Panc1 (cell line): ENCODE measurements around the gene SORD. TPM values are rescaled to one million over a fixed set of nuclear protein-coding genes. Genes with fewer than 3 reads are reported as not detected.

Source experiments
- ATAC-seq: fragments of 200-7000 bp; cut with Tn5 transposase; 2 replicates; pipeline ENCODE4 v1.9.1; 2020; ENCODE audit warnings: mild to moderate bottlenecking, moderate library complexity
- BruUV-seq: library from RNA; stranded (reverse); fragments of 400-500 nt; replicated peaks from 2 replicates; lab custom pipeline; 2021; lab: Mats Ljungman, UMichigan
- CTCF ChIA-PET: fragments of 300-600 bp; sonication (Branson Sonifier 250); formaldehyde crosslinking; loops from one replicate; lab custom pipeline; 2022; ENCODE audit warnings: antibody characterized with exemption; lab: Charles Lee
- POLR2A ChIA-PET: fragments of 300-600 bp; sonication (Branson Sonifier 250); formaldehyde crosslinking; loops from one replicate; lab custom pipeline; 2022; ENCODE audit warnings: antibody characterized with exemption; lab: Charles Lee
- DNase-seq: peaks from one replicate; pipeline ENCODE4 v3.0.0-alpha.2; 2010; ENCODE audit warnings: low read depth, low spot score
- H3K27ac ChIP-seq: 2 replicates; pipeline ENCODE4 v1.5.1; 2011; ENCODE audit warnings: mild to moderate bottlenecking, low read length, inconsistent platforms
- H3K27me3 ChIP-seq: fragments of 200-500 bp; sonication (Bioruptor generic); 2 replicates; pipeline ENCODE4 v1.6.0; 2014; ENCODE audit warnings: low read length, inconsistent platforms; ENCODE audit not compliant: control insufficient read depth, insufficient read depth
- H3K36me3 ChIP-seq: fragments of 200-500 bp; sonication (Bioruptor generic); 2 replicates; pipeline ENCODE4 v1.5.1; 2014; ENCODE audit warnings: inconsistent platforms, mild to moderate bottlenecking, low read length, moderate library complexity; ENCODE audit not compliant: control insufficient read depth, insufficient read depth
- H3K4me1 ChIP-seq: 2 replicates; pipeline ENCODE4 v1.5.1; 2011; ENCODE audit warnings: inconsistent platforms, mild to moderate bottlenecking, low read length, moderate library complexity; ENCODE audit not compliant: control insufficient read depth, insufficient read depth
- H3K4me3 ChIP-seq, 2 experiments: 2 replicates each; pipeline ENCODE4 v1.5.1; 2011 to 2012; ENCODE audit warnings: low read depth in 2 of 2, low read length in 2 of 2, mild to moderate bottlenecking in 2 of 2, inconsistent platforms in 1 of 2, moderate library complexity in 1 of 2
- H3K9me3 ChIP-seq: fragments of 200-500 bp; sonication (Bioruptor generic); 2 replicates; pipeline ENCODE4 v1.5.1; 2014; ENCODE audit warnings: low read depth, mild to moderate bottlenecking, inconsistent platforms, low read length, moderate library complexity; ENCODE audit not compliant: control insufficient read depth, insufficient read depth
- CTCF ChIP-seq: fragments of 450-650 bp; IDR thresholded peaks from 2 replicates; pipeline ENCODE4 v1.5.1; 2017; ENCODE audit warnings: mild to moderate bottlenecking
- POLR2AphosphoS5 ChIP-seq: IDR thresholded peaks from 2 replicates; pipeline ENCODE4 v1.6.1; 2012; ENCODE audit warnings: mild to moderate bottlenecking, low read depth, low read length, moderate library complexity
- REST ChIP-seq, 2 experiments: IDR thresholded peaks; 2 replicates each; pipeline ENCODE4 v1.6.1; 2011 to 2012; ENCODE audit warnings: low read depth in 2 of 2, control low read depth in 1 of 2, low read length in 1 of 2, mild to moderate bottlenecking in 1 of 2, moderate library complexity in 1 of 2; ENCODE audit not compliant: insufficient read depth in 1 of 2
- SIN3A ChIP-seq: IDR thresholded peaks from 2 replicates; pipeline ENCODE4 v1.6.1; 2012; ENCODE audit warnings: low read depth, mild to moderate bottlenecking, low read length, moderate library complexity, borderline replicate concordance; ENCODE audit not compliant: insufficient read depth
- TCF7L2 ChIP-seq: IDR thresholded peaks from 2 replicates; pipeline ENCODE4 v1.6.1; 2011; ENCODE audit warnings: mild to moderate bottlenecking, low read depth, low read length, inconsistent platforms
- in situ Hi-C: cut with HindIII; loops from 2 replicates; pipeline ENCODE4 v1.10.0; 2016; ENCODE audit warnings: low sequenced_read_pairs, low pct_unique_long_range_greater_than_20kb
- intact Hi-C: fragments of 100-400 bp; cut with micrococcal nuclease; formaldehyde crosslinking; loops from one replicate; pipeline ENCODE4 v1.10.0; 2022; ENCODE audit not compliant: unreplicated experiment
- total RNA-seq: library from RNA; stranded (reverse); gene quantifications from one replicate; pipeline ENCODE4 v1.2.1, GENCODE V29; 2021; ENCODE audit not compliant: unreplicated experiment

Gene SORD
- total RNA-seq, 1 experiment from 2014 or later: 34.0 TPM

GRCh38 chr15:45095661-45096060 lies 72.7 kb downstream of the SORD start:
- Histone ChIP-seq H3K36me3 (no peaks in the 10 kb centered on the region), H3K4me3 (no peak overlapping the region), H3K4me1 (no peaks in the 10 kb centered on the region), H3K27ac (no peak overlapping the region), H3K27me3 (peaks cover 5% of the 10 kb centered on the region), H3K9me3 (no peaks in the 10 kb centered on the region)
- in situ Hi-C loops (no loop called here), intact Hi-C loops (no loop called here)
- no TSS peak for BruUV-seq
- ChIA-PET POLR2A (no interaction called here), CTCF (no interaction called here)
- no peak for DNase-seq
- no peak for ATAC-seq
- no peak for TF ChIP-seq CTCF
- no peak for TF ChIP-seq REST (IDR thresholded peaks at IDR 0.05; ENCODE audit: insufficient read depth in 1 of 2, low read depth in 2 of 2, low read length in 1 of 2)
- no peak for TF ChIP-seq SIN3A
- no peak for TF ChIP-seq TCF7L2
- TF ChIP-seq POLR2AphosphoS5: no peak

- CTCF ChIA-PET: interaction anchor here (0.5 to 0.9 kb wide), 2 partner anchors 20 to 333 kb away, joined by 3 to 4 read pairs; no protein-coding TSS in a partner anchor
- Histone ChIP-seq H3K27me3 (no peaks in the 10 kb centered on the region; the same call in 1 of the 2 replicates), H3K9me3 (no peaks in the 10 kb centered on the region), H3K36me3 (no peaks in the 10 kb centered on the region), H3K4me1 (no peaks in the 10 kb centered on the region), H3K4me3 (no peak overlapping the region), H3K27ac (no peak overlapping the region)
- POLR2A ChIA-PET: no interaction called here
- in situ Hi-C loops (no loop called here), intact Hi-C loops (no loop called here)
- BruUV-seq: no TSS peak
- DNase-seq (no peak), ATAC-seq (no peak)
- TF ChIP-seq REST (IDR thresholded peaks at IDR 0.05; ENCODE audit: insufficient read depth in 1 of 2, low read depth in 2 of 2, low read length in 1 of 2): no peak
- TF ChIP-seq SIN3A: no peak
- no peak for TF ChIP-seq POLR2AphosphoS5
- no peak for TF ChIP-seq CTCF
- TF ChIP-seq TCF7L2: no peak
Measured at GRCh38 chr15:45097466-45097865, 74.5 kb downstream of the SORD start.
